NCI-H748 (cell line): ENCODE results near the gene GHSR.

Experiments
- DNase-seq: peaks from one replicate; lab custom pipeline; 2025; ENCODE audit not compliant: unreplicated experiment; lab: John Stamatoyannopoulos, UW

Gene GHSR, protein sequence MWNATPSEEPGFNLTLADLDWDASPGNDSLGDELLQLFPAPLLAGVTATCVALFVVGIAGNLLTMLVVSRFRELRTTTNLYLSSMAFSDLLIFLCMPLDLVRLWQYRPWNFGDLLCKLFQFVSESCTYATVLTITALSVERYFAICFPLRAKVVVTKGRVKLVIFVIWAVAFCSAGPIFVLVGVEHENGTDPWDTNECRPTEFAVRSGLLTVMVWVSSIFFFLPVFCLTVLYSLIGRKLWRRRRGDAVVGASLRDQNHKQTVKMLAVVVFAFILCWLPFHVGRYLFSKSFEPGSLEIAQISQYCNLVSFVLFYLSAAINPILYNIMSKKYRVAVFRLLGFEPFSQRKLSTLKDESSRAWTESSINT

DNA sequence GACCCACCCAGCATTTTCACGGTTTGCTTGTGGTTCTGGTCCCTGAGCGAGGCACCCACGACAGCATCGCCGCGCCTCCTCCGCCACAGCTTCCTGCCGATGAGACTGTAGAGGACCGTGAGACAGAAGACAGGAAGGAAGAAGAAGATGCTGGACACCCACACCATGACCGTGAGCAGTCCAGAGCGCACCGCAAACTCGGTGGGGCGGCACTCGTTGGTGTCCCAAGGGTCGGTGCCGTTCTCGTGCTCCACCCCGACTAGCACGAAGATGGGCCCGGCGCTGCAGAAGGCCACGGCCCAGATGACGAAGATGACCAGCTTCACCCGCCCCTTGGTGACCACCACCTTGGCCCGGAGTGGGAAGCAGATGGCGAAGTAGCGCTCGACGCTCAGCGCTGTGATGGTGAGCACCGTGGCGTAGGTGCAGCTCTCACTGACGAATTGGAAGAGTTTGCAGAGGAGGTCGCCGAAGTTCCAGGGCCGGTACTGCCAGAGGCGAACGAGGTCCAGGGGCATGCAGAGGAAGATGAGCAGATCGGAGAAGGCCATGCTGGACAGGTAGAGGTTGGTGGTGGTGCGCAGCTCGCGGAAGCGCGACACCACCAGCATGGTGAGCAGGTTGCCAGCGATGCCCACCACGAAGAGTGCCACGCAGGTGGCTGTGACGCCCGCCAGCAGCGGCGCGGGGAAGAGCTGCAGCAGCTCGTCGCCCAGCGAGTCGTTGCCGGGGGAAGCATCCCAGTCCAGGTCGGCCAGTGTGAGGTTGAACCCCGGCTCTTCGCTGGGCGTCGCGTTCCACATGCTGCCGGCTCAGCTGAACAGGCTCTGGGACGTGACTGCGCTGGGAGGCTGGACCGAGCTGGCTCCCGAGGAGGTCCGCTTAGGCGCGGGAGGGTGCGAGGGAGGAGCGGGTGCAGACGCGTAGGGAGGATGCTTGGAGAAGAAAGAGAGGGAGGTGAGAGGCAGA lies at the start of gene GHSR:
GHSR (minus strand) TSS at position 846 of the 969 bp plus-strand sequence; CDS start at position 803, 43 bp downstream.
- DNase-seq = no peak

DNA sequence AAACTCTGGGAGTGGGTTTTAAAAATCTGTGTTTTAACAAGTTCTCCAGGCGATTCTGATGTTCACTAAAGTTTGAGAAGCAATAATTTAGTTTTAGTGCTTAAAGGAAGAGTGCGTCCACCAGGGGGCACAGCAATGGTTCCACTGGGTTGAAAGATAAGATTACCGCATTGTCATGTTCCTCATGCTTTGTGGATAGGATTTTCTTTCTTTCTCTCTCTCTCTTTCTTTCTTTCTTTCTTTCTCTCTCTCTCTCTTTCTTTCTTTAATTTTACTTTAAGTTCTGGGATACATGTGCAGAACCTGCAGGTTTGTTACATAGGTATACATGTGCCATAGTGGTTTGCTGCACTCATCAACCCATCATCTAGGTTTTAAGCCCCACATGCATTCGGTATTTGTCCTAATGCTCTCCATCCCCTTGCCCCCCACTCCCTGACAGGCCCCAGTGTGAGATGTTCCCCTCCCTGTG lies 42.0 kb upstream of the GHSR start:
- peak; percentile 37 for DNase-seq

- DNase-seq = no peak
These were observed 29.9 kb upstream of the GHSR start for GRCh38 chr3:172478116-172478515.

DNA sequence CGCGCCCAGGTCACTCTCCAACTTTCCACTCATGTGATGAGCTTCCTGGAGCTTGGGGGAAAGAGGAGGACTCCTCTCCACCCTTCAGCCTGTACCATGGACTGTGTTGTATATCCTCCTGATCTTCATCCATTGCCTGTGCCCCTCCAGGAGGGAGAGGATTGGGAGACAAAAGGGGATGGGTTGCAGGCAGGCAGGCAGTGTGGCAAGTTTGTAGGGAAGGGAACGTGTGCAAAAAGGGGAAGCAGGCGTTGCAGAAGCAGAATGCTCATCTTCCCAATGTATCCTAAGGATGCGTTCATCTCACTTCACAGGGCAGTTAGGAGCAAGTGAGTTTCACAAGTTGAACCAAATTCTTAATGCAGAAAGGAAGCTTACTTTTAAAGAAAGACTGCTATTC lies 28.1 kb upstream of the GHSR start:
- peak; percentile 14 for DNase-seq

- no peak for DNase-seq
These were observed 27.4 kb upstream of the GHSR start for GRCh38 chr3:172475703-172476102.

DNA sequence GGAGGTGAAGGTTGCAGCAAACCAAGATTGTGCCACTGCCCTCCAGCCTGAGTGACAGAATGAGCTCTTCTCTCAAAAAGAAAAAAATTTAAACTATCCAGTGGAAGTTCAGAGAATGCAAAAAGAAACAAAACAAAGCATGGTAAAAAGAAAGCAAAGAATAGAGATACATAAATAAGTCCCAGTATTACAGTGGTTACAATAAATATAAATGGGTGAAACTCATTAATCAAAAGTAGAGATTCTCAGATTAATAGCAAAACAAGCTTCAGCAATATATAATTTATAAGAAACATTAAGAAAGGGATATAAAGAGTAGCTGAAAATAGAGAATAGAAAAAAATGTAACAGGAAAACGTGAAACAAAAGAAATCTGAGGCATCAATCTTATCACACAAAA lies 23.6 kb upstream of the GHSR start:
- no peak for DNase-seq

GRCh38 chr3:172470588-172470987 lies 22.3 kb upstream of the GHSR start:
- no peak for DNase-seq

GRCh38 chr3:172467170-172467824 lies 19.0 kb upstream of the GHSR start:
- DNase-seq = no peak

DNA sequence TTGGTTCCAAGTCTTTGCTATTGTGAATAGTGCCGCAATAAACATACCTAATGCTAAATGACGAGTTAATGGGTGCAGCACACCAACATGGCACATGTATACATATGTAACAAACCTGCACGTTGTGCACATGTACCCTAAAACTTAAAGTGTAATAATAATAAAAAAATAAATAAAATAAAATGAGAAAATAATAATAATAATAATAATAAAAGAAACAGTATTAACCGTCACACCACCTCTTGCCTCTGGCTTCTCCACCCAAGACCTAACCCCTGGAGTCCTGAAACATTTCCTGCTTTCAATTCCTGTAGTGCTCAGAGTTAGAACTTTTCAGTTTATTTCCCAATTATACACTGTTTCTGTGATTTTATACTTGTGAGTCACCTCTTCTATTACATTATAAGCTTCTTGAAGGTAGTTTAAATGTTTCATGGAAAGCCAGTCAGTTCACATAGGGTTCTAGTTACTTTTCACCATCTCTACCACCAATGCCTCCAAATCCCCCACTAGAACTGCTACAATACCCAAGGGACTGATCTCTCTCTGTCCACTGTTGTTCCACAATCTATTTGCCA lies 18.4 kb upstream of the GHSR start:
- no peak for DNase-seq

GRCh38 chr3:172465281-172465680 lies 17.0 kb upstream of the GHSR start:
- no peak for DNase-seq

DNA sequence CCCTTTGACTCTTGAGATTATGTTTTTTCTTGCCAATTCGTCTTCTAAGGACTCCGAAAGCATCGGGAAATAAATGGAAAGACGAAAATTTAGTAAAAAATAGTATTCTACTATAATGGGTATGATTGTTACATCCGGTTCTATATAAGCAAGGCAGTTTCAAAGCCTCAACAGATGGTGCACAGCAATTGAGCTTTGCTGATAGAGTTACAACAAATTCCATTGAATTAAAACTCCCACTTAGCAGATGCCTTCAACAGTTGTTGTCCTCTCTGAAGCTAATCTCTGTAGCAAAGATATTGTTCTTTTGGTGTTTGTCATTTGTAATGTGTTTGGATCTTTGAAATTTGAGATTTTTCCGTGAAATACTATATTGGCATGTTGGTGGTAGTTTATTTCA lies 16.1 kb upstream of the GHSR start:
- no peak for DNase-seq

GRCh38 chr3:172461530-172462138 lies 13.4 kb upstream of the GHSR start:
- DNase-seq = peak; percentile 39

DNA sequence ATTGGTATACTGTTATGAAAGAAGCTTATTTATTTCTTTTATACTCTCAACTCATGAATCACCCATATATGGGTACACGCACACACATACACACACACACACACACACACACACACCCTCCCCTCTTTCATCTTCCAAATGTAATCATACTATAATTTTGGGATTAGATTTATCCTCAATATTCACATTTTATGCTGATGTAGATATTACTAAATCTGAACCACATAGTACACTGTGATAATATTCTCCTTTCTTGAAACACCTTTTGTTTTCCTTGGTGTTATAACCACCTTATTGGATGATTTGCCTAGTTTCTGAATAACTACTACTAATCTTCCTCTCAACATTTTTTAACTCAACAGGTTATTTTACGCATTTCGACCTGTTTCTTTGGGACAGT lies 8.1 kb upstream of the GHSR start:
- DNase-seq = no peak

DNA sequence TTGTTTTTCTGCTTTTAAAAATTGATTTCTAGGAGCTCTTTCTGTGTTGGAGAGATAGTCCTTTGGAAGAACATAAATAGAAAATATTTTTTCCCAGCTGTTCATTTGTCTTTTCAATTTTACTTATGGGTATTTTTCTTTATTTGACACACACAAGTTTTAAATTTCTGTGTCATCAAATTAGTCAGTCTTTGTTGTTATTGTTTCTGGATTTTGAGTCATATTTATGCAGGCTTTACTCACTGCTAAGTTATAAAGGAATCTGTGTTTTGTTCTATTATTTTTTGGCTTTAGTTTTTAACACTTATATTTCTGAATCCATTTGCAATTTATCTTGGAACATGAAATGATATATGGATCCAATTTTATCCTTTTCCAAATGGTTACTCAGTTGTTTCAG lies 5.9 kb upstream of the GHSR start:
- DNase-seq = no peak

DNA sequence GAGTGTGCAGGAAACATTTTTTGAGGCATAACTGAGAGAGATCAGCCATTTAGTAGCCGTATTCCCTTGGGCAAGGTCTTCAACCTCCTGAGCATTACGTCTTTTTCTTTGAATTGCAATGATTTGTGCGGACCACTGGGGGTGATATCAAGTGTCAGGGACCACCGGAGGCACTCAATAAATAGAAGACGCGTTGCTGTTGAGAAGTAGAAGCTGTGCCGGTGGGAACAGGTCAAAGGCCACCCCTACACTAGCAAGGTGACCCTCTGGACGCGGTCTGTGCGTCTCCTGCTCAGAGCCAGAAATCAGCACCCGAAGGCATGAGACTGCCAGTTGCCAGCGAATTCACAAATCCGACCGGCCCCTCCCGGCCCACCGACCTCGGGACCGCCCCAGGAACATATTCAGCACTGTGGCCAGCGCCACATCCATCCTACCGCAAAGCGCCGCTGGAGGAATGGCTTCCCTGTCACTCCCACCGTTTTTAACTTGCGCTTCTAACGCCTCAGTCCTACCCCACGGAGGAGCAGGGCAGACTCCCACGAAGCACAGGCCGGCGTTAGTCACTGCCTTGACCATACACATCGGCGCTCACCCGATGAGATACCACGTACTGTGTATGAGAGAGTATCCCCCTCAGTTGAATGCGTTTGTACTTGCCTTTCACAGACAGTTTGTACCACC lies 1.4 kb upstream of the GHSR start:
- DNase-seq = no peak

GRCh38 chr3:172448661-172449465 lies 607 bp upstream of the GHSR start:
- no peak for DNase-seq

GRCh38 chr3:172446198-172446597 lies 2.1 kb downstream of the GHSR start:
- no peak for DNase-seq

GRCh38 chr3:172444821-172445220 lies 3.4 kb downstream of the GHSR start:
- DNase-seq = no peak

GRCh38 chr3:172442606-172443005 lies 5.7 kb downstream of the GHSR start:
- no peak for DNase-seq
